ENCODE data around the gene RBFOX2.

The RBFOX2 gene

GRCh38 chr22:35930933-35931332 lies 97.7 kb downstream of the RBFOX2 start:
- peak; percentile 84 for TF ChIP-seq RAD21 (IDR thresholded peaks at IDR 0.05; ENCODE audit: low read depth)
- TF ChIP-seq, protein P1, sequence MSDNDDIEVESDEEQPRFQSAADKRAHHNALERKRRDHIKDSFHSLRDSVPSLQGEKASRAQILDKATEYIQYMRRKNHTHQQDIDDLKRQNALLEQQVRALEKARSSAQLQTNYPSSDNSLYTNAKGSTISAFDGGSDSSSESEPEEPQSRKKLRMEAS (IDR thresholded peaks at IDR 0.05) = no peak
- no peak for TF ChIP-seq TAF1 (IDR thresholded peaks at IDR 0.05; ENCODE audit: low read depth)
- no peak for TF ChIP-seq ZBTB7A (IDR thresholded peaks at IDR 0.05; ENCODE audit: low read depth)
- no peak for TF ChIP-seq CREB1 (IDR thresholded peaks at IDR 0.05; ENCODE audit: low read depth)
- TF ChIP-seq TCF12 (IDR thresholded peaks at IDR 0.05; ENCODE audit: low read depth) = no peak
- no peak for TF ChIP-seq FOXM1 (IDR thresholded peaks at IDR 0.05; ENCODE audit: borderline replicate concordance, low read depth)

GRCh38 chr22:35928285-35928798 lies 100.3 kb downstream of the RBFOX2 start:
- no peak for TF ChIP-seq YY1 (IDR thresholded peaks at IDR 0.05; ENCODE audit: low read depth)
- TF ChIP-seq CREB1 (IDR thresholded peaks at IDR 0.05; ENCODE audit: low read depth) = no peak
- TF ChIP-seq, protein P1 (IDR thresholded peaks at IDR 0.05) = no peak
- no peak for TF ChIP-seq RAD21 (IDR thresholded peaks at IDR 0.05; ENCODE audit: low read depth)
- no peak for TF ChIP-seq ZBTB7A (IDR thresholded peaks at IDR 0.05; ENCODE audit: low read depth)
- no peak for TF ChIP-seq TEAD4 (IDR thresholded peaks at IDR 0.05)
- TF ChIP-seq NFIC (IDR thresholded peaks at IDR 0.05) = no peak
- TF ChIP-seq EGR1 (IDR thresholded peaks at IDR 0.05) = no peak
- TF ChIP-seq TCF12 (IDR thresholded peaks at IDR 0.05; ENCODE audit: low read depth) = no peak
- TF ChIP-seq, protein P2, sequence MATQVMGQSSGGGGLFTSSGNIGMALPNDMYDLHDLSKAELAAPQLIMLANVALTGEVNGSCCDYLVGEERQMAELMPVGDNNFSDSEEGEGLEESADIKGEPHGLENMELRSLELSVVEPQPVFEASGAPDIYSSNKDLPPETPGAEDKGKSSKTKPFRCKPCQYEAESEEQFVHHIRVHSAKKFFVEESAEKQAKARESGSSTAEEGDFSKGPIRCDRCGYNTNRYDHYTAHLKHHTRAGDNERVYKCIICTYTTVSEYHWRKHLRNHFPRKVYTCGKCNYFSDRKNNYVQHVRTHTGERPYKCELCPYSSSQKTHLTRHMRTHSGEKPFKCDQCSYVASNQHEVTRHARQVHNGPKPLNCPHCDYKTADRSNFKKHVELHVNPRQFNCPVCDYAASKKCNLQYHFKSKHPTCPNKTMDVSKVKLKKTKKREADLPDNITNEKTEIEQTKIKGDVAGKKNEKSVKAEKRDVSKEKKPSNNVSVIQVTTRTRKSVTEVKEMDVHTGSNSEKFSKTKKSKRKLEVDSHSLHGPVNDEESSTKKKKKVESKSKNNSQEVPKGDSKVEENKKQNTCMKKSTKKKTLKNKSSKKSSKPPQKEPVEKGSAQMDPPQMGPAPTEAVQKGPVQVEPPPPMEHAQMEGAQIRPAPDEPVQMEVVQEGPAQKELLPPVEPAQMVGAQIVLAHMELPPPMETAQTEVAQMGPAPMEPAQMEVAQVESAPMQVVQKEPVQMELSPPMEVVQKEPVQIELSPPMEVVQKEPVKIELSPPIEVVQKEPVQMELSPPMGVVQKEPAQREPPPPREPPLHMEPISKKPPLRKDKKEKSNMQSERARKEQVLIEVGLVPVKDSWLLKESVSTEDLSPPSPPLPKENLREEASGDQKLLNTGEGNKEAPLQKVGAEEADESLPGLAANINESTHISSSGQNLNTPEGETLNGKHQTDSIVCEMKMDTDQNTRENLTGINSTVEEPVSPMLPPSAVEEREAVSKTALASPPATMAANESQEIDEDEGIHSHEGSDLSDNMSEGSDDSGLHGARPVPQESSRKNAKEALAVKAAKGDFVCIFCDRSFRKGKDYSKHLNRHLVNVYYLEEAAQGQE (IDR thresholded peaks at IDR 0.05; ENCODE audit: low read depth) = no peak
- TF ChIP-seq FOXM1 (IDR thresholded peaks at IDR 0.05; ENCODE audit: borderline replicate concordance, low read depth) = no peak
- no peak for TF ChIP-seq TAF1 (IDR thresholded peaks at IDR 0.05; ENCODE audit: low read depth)
- TF ChIP-seq USF1 (IDR thresholded peaks at IDR 0.05) = no peak
- TF ChIP-seq CEBPB (IDR thresholded peaks at IDR 0.05) = no peak
- no peak for TF ChIP-seq EP300 (IDR thresholded peaks at IDR 0.05; ENCODE audit: borderline replicate concordance)

GRCh38 chr22:35923026-35923425 lies 105.6 kb downstream of the RBFOX2 start:
- TF ChIP-seq YY1 (IDR thresholded peaks at IDR 0.05; ENCODE audit: low read depth) (no peak), NFIC (IDR thresholded peaks at IDR 0.05) (no peak), ZBTB7A (IDR thresholded peaks at IDR 0.05; ENCODE audit: low read depth) (no peak), CEBPB (IDR thresholded peaks at IDR 0.05) (no peak), TEAD4 (IDR thresholded peaks at IDR 0.05) (no peak), RAD21 (IDR thresholded peaks at IDR 0.05; ENCODE audit: low read depth) (no peak), TCF12 (IDR thresholded peaks at IDR 0.05; ENCODE audit: low read depth) (no peak), EGR1 (IDR thresholded peaks at IDR 0.05) (no peak), CREB1 (IDR thresholded peaks at IDR 0.05; ENCODE audit: low read depth) (no peak), EP300 (IDR thresholded peaks at IDR 0.05; ENCODE audit: borderline replicate concordance) (no peak), FOXM1 (IDR thresholded peaks at IDR 0.05; ENCODE audit: borderline replicate concordance, low read depth) (no peak), USF1 (IDR thresholded peaks at IDR 0.05) (no peak), TAF1 (IDR thresholded peaks at IDR 0.05; ENCODE audit: low read depth) (no peak)
- TF ChIP-seq, protein P2 (IDR thresholded peaks at IDR 0.05; ENCODE audit: low read depth) = no peak
- TF ChIP-seq, protein P1 (IDR thresholded peaks at IDR 0.05) = no peak

GRCh38 chr22:35921777-35922176 lies 106.8 kb downstream of the RBFOX2 start:
- no peak for TF ChIP-seq CEBPB (IDR thresholded peaks at IDR 0.05)
- peak; percentile 93 for TF ChIP-seq RAD21 (IDR thresholded peaks at IDR 0.05; ENCODE audit: low read depth)

- TF ChIP-seq CEBPB (IDR thresholded peaks at IDR 0.05) = no peak
- TF ChIP-seq EGR1 (IDR thresholded peaks at IDR 0.05) = no peak
- no peak for TF ChIP-seq NFIC (IDR thresholded peaks at IDR 0.05)
- no peak for TF ChIP-seq FOXM1 (IDR thresholded peaks at IDR 0.05; ENCODE audit: borderline replicate concordance, low read depth)
- TF ChIP-seq, protein P2 (IDR thresholded peaks at IDR 0.05; ENCODE audit: low read depth) = no peak
- TF ChIP-seq, protein P1 (IDR thresholded peaks at IDR 0.05) = no peak
- no peak for TF ChIP-seq RAD21 (IDR thresholded peaks at IDR 0.05; ENCODE audit: low read depth)
- no peak for TF ChIP-seq USF1 (IDR thresholded peaks at IDR 0.05)
- TF ChIP-seq YY1 (IDR thresholded peaks at IDR 0.05; ENCODE audit: low read depth) = no peak
- no peak for TF ChIP-seq CREB1 (IDR thresholded peaks at IDR 0.05; ENCODE audit: low read depth)
- TF ChIP-seq ZBTB7A (IDR thresholded peaks at IDR 0.05; ENCODE audit: low read depth) = no peak
- no peak for TF ChIP-seq TEAD4 (IDR thresholded peaks at IDR 0.05)
- TF ChIP-seq EP300 (IDR thresholded peaks at IDR 0.05; ENCODE audit: borderline replicate concordance) = no peak
- no peak for TF ChIP-seq TAF1 (IDR thresholded peaks at IDR 0.05; ENCODE audit: low read depth)
- TF ChIP-seq TCF12 (IDR thresholded peaks at IDR 0.05; ENCODE audit: low read depth) = no peak
Observed at GRCh38 chr22:35921044-35921443, 107.6 kb downstream of the RBFOX2 start.

Data from Ishikawa (cell line).